DMS153 treated with DMSO at 0.1 percent for 48 hours (cell line): ENCODE results near the gene KSR1.

ENCODE experiments used
- DNase-seq: peaks from one replicate; lab custom pipeline; 2025; ENCODE audit not compliant: unreplicated experiment; lab: John Stamatoyannopoulos, UW

The KSR1 gene

DNA sequence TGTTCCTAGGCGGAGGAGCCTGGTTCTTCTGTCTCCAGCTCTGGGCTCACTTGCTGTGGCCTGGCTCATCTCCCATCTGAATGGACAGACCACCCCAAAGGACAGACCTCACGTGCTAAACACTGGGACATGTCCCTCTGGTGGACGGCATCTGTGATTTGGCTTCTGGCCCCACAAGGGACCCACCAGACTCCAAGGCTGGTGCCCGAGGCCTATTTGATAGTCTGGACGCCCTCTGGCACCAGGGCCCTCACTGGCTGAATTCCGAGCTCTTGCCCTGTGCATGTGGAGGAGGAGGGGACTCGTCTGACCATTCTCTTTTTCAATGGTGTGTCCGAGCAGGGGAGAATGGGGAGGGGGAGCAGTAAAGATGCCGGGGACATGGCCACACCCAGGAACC is 112.0 kb downstream of the KSR1 start:
- no peak for DNase-seq

DNA sequence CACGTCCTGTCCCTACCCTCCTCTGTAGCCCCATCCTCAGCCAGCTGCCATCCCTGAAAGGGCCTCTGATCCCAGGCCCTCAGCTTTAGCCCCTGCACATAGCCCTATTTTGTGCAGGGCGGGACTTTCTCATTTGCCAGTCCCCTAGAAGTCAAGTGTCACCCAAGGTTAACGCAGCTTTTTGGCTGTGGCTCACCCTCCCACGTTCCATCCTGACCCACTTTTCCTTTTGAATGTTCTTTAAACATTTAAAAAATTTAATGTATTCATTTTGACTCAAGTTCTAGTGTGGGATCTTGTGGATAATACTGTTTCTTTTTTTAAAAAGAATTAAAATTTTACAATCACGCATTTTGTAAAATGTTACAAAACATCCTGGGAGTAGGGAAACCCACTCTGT is 112.6 kb downstream of the KSR1 start:
- no peak for DNase-seq

- no peak for DNase-seq
Observed at GRCh38 chr17:27569257-27569722, 113.0 kb downstream of the KSR1 start.

GRCh38 chr17:27569884-27570577 is 113.8 kb downstream of the KSR1 start:
- DNase-seq: no peak

GRCh38 chr17:27570578-27570914 is 114.3 kb downstream of the KSR1 start:
- DNase-seq: no peak

DNA sequence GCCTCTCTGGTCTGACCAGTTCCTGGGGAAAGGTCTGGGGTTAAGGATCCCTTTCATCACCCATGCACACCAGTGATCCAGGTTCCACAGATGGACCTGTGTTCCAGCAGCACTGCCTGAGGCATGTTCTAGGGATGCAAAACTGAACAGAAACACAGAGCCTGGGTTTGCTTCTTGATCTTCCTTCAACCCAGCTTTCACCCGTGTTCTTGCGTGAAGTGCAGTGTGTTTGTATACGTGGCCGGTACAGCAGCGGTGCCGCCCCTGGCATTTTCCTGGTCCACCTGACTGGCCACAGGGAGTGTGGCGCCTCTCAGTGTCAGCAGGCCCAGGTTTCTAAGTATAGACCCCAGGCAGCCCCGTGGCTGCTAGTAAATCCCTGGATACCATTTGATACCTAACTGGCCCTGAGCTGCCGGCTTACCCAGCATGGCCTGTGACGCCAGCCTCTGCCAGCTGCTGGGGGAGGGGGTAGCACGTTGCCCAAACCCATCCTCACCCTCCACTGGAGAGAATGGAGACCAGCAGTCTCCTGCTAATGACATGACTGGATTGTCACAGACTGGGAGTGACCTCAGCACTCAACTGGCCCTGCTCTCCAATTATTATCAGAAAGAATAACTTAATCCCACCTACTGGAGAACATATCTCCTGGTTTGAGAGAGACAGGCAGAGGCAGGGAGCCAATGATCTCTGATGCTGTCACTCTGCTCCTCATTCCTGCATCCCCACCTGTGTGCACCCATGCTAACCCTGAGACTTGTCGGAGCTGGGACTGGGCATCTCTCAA is 115.5 kb downstream of the KSR1 start:
- no peak for DNase-seq

GRCh38 chr17:27572665-27573064 is 116.4 kb downstream of the KSR1 start:
- DNase-seq: no peak

DNA sequence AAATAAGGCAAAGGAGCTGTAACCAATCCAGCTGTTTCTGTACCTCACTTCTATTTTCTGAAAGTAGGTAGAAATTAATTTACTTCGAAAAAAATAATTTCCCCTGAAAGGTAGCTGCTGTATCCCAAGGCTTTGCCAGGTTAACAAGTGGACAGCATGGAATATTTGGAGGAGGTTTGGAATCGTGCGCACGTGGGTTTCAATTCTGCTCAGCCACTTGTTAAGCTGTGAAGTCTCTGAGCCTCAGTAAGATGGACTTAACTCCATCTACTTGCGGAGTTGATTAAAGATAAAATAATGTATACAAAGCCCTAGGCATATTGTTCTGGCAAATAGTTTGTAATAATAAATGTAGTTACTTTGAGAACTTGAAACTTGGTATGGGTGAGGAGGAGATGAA is 117.3 kb downstream of the KSR1 start:
- no peak for DNase-seq

GRCh38 chr17:27573971-27574525 is 117.8 kb downstream of the KSR1 start:
- DNase-seq: no peak

GRCh38 chr17:27575096-27575911 is 119.1 kb downstream of the KSR1 start:
- DNase-seq: no peak

GRCh38 chr17:27575912-27576252 is 119.6 kb downstream of the KSR1 start:
- no peak for DNase-seq

GRCh38 chr17:27576477-27577083 is 120.3 kb downstream of the KSR1 start:
- no peak for DNase-seq

GRCh38 chr17:27577121-27577761 is 121.0 kb downstream of the KSR1 start:
- DNase-seq: no peak

DNA sequence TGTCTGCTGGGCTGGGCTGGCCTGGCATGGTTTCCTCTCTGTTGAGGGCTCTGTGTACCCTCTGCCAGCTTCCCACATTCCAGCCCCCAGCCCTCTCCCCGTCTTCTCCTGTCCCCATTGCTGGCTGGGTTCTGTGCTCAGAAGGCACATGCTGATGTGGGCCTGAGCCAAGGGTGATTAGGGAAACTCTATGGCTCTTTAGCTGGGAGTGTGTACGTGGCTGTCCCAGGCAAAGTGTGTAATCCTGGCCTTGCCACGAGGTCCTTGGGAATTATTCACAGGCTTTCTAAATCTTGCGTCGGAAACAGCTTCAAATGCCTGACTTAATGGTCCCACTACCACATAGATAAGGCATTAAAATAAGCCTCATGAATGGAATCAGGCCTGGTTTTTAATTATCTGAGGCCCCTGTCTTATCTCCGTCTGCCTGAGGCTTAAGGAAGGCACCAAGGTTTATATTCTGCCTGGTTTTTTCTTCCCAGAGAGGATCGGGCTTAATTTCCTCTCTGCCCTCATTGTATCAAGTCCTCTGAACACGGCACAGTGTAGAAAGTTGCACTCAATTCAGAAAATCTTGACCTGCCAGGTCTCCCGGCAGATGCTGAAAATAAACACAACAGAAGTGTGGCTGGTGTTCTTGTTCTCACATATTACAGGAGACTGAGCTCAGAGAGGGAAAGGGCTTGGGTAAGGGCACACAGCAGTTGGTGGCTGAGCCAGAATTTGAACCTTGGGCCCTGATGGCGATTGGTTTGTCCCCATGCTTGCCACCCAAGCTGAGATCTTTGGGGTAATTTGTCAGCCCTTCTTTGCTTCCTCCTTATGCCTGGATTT is 121.9 kb downstream of the KSR1 start:
- no peak for DNase-seq

DNA sequence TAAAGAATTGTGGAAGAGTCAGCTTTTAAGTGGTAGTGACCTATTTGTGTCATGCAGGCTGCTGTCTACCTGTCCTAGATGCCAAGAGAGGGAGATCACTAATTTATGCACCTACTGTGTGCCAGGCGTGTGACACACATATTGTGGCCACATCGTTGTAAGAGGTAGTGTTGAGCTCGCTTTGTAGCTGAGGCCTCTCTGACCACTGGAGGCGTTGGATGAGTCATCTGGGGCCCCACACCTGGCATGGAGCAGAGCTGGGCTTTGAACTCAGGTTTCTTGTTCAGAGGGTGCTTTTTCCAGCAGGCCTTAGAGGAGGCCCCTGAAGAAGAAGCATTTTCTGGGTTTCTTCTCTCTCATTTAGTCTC is 122.5 kb downstream of the KSR1 start:
- DNase-seq: no peak

GRCh38 chr17:27579304-27579703 is 123.1 kb downstream of the KSR1 start:
- DNase-seq: no peak

DNA sequence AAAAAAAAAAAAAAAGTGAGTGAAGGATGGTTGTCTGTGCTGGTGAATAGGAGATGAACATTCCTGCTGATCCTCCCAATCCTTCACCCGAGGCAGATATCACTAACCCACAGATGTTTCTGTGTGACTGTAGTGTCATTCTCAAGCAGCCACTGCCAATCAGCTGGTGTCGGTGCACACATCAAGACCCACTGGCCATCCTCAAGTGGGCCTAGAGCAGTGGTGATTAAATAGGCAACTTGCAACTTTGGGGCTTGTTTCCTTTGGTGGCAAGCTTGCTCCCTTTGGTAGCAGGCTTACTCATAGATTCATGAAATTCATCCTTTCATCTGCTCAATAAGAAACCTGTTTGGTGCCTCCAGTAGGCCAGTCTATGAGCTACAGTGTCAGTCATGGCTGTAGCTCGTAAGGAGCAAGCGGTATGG is 123.7 kb downstream of the KSR1 start:
- no peak for DNase-seq

DNA sequence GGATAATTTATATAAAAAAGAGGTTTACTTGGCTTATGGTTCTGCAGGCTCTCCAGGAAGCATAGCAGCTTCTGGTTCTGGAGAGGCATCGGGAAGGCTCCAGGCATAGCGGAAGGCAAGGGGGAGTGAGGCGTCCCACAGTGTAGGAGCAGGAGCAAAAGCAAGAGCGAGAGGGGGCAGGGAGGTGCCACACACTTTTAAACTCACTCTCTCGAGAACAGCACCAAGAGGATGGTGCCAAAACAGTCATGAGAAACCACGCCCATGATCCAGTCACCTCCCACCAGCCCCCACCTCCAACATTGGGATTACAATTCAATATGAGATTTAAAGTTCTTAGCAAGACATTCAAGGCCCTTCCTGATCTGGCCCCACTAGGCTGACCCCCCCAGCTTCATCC is 124.8 kb downstream of the KSR1 start:
- no peak for DNase-seq

DNA sequence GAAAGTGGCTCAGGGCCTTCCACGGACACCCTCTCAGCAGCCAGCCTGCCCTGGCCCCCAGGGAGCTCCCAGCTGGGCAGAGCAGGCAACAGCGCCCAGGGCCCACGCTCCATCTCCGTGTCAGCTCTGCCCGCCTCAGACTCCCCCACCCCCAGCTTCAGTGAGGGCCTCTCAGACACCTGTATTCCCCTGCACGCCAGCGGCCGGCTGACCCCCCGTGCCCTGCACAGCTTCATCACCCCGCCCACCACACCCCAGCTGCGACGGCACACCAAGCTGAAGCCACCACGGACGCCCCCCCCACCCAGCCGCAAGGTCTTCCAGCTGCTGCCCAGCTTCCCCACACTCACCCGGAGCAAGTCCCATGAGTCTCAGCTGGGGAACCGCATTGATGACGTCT is 126.4 kb downstream of the KSR1 start:
- no peak for DNase-seq

- DNase-seq: no peak
Observed at GRCh38 chr17:27585153-27585681, 129.0 kb downstream of the KSR1 start.
